Activated T-cell treated with anti-CD3 and anti-CD28 coated beads for 48 hours (primary cell): ENCODE data around the gene CAPZA2.

ENCODE experiments used
- DNase-seq: peaks from one replicate; pipeline ENCODE4 v3.0.0-alpha.2; 2020; ENCODE audit warnings: low read depth

CAPZA2 gene

DNA sequence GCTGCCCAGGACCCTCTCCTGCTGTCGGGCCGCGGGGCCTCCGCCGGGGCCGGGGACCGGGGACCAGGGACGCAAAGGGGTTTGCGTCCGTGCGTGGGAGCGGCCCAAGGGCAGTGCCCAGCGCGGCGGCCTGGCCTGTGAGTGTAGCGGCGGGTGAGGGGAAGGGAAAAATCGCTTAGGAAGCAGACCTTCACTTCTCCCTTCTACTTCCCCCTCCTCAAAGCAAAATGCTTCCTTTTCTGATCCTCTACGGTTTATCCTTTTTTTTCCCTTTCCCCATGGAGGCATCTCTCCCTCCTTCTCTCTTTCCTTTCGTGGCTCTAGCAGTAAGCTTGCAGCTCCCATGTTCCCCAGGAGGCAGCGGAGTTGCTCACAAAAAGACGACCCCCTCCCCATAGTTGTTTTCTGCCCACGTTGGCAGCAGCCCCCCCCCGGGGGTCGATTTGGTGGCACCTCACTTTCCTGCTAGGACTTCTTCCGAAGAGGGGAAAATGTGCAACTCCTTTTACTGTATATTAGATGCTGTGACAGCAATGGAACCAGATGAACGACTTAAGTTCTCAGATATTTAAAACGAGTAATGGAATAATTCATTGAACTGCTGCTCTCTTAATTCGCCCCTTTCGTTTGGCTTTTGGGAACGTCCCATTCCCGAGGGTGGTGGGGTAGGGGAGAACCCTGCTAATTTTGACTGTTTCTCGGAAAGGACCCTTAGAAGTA, 724 bp downstream of the CAPZA2 start:
- no peak for DNase-seq

DNA sequence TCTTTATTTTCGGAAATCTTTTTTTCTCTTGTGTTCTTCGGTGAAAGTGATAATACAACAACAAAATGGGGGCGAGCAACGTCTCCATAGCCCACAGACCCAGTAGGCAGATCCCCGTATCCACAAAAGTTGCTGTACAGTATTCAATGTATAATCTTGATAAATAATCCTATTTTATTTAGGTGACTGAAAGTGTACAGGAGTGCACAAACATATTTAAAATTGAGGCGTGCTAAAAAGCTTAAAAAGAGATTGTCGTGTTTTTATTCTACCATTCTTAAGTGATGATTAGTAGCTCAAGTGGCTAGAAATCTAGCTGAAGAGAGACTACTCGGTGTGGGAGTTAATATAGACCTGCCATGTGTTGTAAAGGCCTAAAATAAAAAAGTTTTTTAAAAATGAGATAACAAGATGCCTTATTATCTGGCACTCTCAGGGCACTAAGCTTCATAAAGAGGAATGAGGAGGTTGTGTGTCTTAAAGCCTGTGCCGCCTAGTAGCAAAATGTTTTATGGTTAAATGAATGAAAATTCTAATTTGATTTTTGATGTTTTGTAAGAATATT, 1.6 kb downstream of the CAPZA2 start:
- no peak for DNase-seq

DNA sequence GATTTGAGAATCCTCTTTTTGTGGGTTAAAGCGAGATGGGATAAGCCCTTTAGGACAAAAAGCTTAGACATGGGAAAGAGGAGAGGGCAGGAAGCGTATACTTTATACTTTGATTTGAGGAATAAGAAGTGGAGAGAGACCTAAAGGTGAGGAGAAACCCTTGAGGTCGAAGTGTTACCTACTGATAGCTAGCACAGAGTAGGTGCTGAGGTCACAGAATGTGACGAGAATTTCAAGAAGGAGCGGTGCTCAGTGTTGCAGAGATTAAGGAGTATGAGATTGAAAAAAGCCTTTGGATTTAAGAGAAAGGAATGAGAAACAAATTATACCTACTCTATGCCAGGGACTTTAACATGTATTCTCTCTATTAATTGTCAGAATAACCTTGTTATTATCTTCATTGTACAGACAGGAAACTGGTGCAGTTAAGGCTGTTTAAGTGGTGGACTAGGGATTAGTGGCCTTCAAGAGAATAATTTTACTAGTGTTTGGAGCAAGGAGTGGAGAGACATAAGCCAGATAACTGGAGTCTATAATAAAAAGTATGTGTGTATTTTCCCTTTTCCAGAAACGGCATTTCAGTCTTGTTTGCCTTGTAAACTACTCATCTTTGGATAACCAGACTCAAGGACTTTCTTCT, 8.8 kb downstream of the CAPZA2 start:
- DNase-seq: no peak

DNA sequence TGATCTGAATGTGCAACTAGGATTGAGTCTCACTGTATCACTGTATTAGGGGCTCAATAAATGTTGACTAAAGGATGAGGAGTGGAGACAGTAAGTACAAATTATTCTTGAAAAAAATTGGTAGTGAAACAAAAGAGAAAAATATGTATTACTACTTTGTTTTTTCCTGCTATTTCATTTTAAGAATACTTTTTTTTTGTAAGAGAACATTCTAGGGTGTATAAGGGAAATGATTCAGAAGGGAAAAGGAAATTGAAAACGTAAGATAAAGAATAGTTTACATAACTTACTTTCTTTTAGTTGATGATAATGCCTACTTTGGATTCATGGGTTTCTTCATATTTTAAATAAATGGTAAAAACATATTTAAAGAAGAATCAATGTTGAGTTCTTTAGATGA, 9.6 kb downstream of the CAPZA2 start:
- DNase-seq: no peak

DNA sequence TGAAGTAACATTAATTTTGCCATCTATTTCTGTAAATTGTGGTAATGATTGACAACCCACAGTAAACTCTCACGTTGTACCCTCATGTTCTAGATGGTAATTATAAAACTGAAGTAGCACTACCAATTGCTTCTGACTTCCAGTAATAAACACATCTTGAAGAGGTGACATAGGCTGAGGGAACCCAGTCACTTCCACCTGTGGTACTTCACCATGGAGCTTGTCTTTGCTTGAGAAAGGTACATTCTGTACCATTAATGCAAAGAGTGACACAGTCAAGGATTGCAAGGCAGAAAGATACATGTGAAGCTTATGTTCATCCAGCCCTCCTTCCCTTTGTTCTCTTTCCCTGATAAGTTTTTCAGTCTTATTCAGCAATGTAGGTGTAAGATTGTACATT, 11.2 kb downstream of the CAPZA2 start:
- no peak for DNase-seq

DNA sequence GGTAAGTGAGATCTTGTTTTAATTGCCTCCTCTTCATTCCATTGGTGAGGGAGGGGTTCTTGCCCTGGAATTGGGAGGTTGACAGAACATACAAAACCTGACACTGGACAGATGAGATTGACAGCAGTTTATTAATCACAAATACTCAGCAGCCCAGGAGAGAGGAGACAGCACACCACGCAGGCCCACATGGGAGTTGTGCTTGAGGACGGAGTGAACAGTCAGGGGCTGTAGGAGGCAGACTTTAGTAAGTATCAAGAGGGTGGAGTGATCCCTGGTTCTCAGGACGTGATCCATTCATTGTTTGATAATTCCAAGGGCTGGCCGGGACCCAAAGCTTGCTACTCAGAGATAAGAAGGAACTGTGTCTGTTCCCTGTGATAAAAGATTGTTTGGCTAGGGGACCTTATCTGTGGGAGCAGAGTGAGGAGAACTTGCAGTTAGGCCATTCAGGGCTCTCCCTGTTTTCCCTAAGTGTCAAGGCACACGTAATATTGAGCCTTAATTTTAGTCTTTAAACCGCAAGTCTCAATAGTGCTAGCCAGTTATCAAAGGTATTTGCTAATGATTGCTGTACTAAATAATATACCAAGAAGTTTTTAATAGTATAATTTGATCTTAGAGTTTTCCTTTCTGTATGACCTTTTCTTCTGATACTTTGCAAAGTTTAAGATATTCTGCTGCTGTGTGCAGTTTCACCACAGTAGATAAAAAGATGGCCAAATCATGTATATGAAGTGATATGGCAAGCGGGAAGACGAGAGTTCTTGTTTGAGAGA, 14.5 kb downstream of the CAPZA2 start:
- no peak for DNase-seq

DNA sequence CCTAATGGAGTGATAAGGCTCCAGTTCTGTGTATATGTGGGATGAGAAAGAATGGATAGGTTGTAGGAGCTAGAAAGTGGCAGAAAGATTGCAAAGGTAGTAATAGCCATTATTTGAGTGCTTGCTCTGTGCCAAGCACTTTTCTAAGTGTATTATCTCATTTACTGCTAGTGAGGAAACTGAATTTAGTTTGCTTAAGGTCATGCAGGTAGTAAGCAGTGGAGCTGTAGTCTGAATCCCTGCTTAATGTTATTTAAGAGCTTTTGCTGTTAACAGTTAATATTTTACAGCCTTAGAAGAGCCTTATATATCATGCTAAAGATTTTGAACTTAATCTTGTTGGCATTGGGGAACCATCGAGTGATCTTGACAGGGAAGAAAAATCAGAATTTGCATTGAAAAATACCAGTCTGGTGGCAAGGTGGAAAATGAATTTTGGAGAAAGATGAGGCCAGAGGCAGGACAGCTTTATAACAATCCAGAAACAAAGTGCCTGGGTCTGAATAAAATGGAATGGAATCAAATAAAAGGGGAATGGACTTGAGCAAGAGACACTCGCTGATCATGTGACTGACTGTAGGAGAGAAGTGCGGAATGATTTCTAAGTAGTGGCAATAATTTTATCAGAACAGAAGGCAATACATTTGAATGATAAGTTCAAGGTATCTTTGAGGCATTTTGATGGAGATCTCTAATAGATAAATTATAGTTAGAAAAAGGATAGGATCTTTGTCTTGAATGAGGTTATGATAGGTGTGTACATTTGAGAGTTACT, 15.2 kb downstream of the CAPZA2 start:
- no peak for DNase-seq

DNA sequence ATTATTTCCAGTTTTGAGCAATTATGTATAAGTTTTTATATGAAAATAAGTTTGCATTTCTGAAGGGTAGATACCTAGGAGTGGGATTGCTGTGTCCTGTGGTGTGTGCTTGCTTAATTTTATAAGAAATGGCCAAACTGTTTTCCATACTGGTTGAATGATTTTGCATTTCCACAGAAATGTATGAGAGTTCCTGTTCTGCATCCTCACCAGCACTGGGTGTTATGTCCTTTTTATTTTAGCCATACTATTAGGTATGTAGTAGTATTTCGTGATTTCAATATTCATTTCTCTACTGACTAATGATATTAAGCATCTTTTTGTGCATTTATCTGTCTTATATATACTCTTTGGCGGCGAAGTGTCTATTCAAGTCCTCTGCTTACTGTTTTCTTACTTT, 22.3 kb downstream of the CAPZA2 start:
- DNase-seq: no peak

DNA sequence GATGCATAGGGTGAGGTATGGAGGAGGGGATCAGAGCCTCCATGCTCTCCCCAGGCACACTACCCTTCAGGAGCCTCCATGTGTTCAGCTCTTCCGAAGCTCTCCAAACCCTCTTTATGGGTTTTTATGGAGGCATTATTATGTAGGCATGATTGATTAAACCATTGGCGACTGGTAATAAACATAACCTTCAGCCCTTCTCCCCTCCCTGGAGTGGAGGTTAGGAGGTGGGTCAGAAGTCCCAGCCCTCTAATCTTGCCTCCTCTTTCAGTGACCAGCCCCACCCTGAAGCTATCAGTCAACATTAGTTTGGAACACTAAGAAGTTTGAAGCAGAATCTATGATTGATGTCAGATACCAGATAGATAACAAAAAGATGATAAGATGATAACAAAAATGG, 23.3 kb downstream of the CAPZA2 start:
- no peak for DNase-seq

DNA sequence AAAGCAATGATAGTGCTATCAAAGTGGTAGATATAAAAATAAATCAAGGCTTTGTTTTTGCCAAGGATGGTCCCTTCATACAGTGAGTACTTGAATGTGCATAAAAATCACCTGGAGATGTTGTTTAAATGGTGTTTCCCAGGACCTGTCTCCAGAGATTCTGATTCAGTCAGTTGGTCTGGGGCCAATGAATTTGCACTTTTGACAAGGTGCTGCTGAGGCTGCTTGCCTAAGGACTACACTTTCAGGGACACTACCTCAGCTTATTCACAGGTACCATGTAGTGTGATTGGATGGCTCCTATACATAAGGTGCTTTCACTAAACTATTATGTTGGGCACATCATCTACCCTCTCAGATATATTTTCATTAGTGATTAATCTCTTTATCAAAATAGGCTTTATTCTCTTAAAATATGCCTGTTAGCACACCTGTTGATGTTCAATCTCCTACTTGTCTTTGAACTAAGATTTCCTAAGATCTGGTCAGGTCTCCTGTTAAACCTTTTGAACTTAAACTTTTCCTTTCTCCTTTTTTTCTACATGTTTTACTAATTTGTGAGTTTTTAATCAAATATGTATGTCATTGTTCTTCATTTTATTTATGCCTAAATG, 24.3 kb downstream of the CAPZA2 start:
- no peak for DNase-seq

DNA sequence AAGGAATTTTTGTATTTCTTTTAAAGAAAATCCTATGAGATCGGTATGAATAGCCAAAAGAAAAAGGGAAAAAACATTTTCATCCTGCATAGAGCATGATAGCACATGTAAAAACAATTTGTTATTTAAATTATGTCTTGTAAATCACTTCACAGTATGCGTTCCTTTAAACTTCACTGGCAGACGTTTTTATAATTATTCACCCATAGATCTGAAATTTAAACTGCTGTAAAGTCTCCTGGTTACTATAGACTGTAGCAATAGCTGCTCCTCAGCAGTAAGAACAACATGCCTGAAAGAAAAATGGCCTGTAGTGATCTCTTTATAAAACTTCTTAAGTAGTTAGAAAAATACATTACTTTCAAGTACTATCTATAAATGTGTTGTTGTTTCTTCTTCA, 26.5 kb downstream of the CAPZA2 start:
- no peak for DNase-seq

DNA sequence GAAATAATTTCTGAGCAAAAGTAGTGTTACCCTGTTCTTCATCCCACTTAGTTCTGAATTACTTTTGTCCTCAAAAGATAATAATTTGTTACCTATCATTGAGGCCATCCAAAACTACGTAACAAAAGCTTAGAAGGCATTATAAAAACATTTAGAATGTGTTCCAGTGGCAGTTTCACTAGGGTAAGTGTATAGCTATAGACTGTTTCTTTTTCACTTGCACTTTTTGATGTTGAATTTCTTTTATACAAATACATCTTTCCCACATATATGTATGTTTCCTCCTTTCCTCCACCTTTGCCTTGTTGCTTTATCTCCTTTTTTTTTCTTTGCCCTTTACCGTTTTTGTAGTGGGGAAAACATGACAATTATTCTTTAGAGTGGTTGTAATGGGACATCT, 33.5 kb downstream of the CAPZA2 start:
- DNase-seq: no peak

DNA sequence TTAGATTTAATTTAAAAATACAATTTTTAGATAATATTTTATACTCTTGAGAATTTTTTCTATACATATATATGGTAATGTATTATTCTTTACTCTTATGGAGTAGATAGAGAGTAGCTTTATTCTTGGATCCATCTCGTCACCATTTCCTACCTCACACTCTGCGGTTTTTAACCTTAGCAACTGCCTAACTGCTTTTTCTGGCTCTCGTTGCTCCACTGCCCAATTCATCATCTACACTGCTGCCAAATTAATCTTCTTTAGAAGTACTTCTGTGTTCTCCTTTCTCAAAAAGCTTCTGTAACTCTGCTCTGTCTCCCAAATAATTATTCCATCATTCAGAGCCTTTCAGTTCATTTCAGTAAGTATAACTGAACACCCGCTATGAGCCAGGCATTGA, 35.3 kb downstream of the CAPZA2 start:
- no peak for DNase-seq

DNA sequence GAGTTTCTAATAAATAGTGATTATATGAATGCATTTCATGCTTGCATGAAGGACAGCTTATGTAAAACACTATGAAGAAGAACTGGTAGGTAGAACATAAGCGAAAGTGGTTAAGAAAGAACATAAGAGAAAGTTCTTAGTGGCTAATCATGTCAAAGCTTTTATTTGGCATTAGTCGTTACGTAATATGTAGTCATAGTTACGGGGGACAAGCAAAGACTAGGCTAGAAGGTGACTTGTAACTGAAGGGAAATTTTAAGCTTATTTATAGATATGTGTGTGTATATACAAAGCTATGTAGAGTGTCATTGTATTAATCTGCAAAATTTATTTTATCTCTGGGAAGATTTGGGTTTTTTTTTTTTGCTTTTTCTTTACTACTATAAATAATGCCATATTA, 36.9 kb downstream of the CAPZA2 start:
- no peak for DNase-seq

DNA sequence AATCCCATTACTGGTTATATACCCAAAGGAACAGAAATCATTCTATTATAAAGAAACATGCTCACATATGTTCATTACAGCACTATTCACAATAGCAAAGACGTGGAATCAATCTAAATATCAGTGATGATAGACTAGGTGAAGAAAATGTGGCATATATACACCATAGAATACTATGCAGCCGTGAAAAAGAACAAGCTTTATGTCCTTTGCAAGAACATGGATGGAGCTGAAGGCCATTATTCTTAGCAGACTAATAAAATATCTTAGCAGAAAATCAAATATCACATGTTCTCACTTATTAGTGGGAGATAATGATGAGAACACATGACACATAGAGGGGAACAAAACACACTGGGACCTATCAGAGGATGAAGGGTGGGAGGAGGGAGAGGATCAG, 38.8 kb downstream of the CAPZA2 start:
- DNase-seq: no peak

DNA sequence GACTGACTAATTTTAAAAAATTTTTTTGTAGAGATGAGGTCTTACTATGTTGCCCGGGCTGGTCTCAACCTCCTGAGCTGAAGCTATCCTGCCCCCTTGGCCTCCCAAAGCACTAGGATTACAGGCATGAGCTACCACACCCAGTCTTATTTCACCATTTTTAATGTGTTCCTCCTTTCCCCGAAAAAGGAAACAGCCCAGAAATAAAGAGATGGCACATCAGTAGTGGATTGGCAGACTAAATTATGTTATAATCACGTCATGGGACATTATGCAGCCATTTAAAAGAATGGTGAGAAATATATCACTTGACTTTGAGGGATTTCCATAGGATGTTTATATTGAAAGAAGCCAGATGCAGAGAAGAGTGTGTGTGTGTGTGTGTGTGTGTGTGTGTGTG, 40.5 kb downstream of the CAPZA2 start:
- DNase-seq: no peak

DNA sequence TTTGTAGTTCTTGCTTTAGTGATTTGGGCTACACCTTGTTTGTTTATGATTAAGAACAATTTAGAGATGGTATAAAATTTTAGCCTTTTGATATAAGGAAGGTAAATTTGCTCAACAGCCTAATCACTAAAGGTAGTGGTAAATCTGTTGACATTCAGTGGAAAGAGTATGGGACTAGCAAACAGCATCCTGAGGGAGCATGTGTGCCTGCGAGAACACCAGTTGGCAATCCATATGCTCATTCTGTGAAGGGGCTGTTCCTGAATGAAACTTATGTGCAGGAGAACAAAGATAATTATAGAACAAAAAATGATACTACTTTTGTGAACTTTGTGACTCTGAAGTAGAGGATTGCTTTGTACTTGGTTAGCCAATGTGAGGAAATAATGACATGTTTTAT, 44.0 kb downstream of the CAPZA2 start:
- DNase-seq: no peak

DNA sequence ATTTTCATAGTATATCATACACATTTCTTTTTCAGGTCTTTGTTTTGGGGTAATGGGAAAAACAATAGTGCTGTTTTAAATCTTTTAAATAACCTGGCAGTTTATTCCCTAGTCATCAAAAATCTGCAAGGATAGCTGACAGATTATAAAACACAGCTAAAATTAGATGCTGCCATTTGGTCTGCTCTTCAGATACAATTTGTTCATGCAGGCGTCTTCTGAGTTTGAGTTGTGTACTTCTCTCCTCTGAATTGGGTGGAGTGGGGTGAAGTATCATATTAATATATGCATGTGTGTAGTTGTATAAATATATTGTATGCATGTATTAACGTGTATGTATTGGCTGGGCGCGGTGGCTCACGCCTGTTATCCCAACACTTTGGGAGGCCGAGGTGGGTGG, 48.0 kb downstream of the CAPZA2 start:
- DNase-seq: no peak

DNA sequence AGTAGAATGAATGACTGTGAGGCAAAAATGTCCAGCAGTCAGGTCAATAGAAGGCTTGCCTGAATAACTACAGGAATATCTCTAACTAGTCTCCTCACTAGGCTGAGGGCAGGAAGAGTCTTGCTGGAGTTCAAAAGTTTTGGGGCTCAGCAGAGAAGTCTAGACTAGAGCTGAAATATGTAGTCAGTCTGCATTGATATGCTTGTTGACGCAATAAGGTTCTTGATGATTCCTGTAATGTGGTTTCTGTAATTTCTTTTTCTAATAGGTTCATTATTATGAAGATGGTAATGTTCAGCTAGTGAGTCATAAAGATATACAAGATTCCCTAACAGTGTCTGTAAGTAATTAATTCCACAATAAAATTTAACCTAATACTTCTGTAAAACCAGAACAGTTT, 49.4 kb downstream of the CAPZA2 start:
- no peak for DNase-seq

DNA sequence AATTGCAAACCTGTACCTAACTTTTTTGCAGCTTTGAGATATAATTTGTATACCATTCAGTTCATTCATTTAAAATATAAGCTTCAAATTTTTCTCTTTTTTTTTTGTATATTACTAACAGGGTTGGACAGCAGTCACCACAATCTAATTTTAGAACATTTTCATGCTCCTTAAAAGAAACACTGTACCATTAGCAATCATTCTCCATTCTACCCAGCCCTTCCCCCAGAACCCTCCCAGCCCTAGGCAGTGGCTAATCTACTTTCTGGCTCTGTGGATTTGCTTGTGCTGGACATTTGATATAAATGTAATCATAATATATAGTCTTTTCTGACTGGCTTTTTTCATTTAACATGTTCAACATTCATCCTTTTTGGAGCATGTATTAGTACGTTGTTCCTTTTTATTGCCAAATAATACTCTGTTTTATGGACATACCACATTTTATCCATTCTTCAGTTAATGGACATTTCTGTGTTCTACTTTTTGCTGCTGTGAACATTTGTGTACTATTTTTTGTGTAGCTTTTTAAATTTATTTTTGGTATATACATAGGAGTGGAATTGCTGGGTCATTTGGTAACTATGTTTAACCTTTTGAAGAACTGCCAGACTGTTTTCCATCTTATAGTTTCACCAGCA, 50.0 kb downstream of the CAPZA2 start:
- DNase-seq: no peak

DNA sequence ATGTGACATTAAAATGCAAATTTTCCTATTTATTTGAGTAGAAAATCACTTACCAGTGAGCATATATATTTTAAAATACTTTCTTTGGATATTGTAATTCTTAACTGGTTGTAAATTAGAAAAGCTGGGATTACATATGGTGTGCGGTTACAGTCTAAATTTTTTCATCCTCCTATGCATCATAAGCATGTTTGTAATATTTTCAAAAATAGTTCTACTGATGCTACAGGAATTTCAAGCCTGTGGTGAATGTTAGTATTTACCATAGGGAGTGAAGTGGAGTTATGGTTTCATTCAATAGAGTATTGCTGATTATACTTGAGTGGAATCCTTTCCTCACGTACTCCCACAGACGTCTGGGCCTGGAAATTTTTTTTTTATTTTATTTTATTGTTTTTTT, 56.3 kb downstream of the CAPZA2 start:
- no peak for DNase-seq
